PC-9 (cell line): Measurements from ENCODE around the gene SPRR2E. TPM values are rescaled to one million over a fixed set of nuclear protein-coding genes. Genes with fewer than 3 reads are reported as not detected.

Experiments
- BruUV-seq: library from RNA; stranded (reverse); fragments of 400-500 nt; replicated peaks from 2 replicates; lab custom pipeline; 2021; lab: Mats Ljungman, UMichigan
- CTCF ChIA-PET: fragments of 300-600 bp; sonication (Branson Sonifier 250); formaldehyde crosslinking; loops from one replicate; lab custom pipeline; 2022; ENCODE audit warnings: antibody characterized with exemption; lab: Charles Lee
- POLR2A ChIA-PET: fragments of 300-600 bp; sonication (Branson Sonifier 250); formaldehyde crosslinking; loops from one replicate; lab custom pipeline; 2022; ENCODE audit warnings: antibody characterized with exemption; ENCODE audit not compliant: unreplicated experiment; lab: Charles Lee
- DNase-seq, 2 experiments: peaks; one replicate each; pipeline versions ENCODE4 v3.0.0 to v3.0.0-alpha.2; 2015 to 2022; ENCODE audit warnings: mixed read lengths in 1 of 2
- H2AFZ ChIP-seq: fragments of 200-600 bp; sonication (generic); 2 replicates; pipeline ENCODE4 v1.8.1; 2017; ENCODE audit warnings: antibody characterized with exemption
- H3F3A ChIP-seq: fragments of 200-600 bp; sonication (generic); 2 replicates; pipeline ENCODE4 v1.8.1; 2017; ENCODE audit warnings: antibody characterized with exemption, mild to moderate bottlenecking, low read depth; ENCODE audit not compliant: insufficient read depth
- H3K27ac ChIP-seq: fragments of 200-600 bp; sonication (generic); 2 replicates; pipeline ENCODE4 v1.6.1; 2016; ENCODE audit warnings: mixed run types
- H3K27me3 ChIP-seq: fragments of 200-600 bp; sonication (generic); 2 replicates; pipeline ENCODE4 v1.6.1; 2016; ENCODE audit warnings: low read depth, mixed run types; ENCODE audit not compliant: insufficient read depth
- H3K36me3 ChIP-seq: fragments of 200-600 bp; sonication (generic); 2 replicates; pipeline ENCODE4 v1.6.1; 2016; ENCODE audit warnings: low read depth, mixed run types
- H3K4me1 ChIP-seq: fragments of 200-600 bp; sonication (generic); replicated peaks from 2 replicates; pipeline ENCODE4 v1.6.1; 2016; ENCODE audit warnings: mixed run types; ENCODE audit not compliant: insufficient read depth
- H3K4me2 ChIP-seq: fragments of 200-600 bp; sonication (generic); 2 replicates; pipeline ENCODE4 v1.6.1; 2017; ENCODE audit warnings: mixed run types
- H3K4me3 ChIP-seq: fragments of 200-600 bp; sonication (generic); 2 replicates; pipeline ENCODE4 v1.6.1; 2016; ENCODE audit warnings: mixed run types
- H3K79me2 ChIP-seq: fragments of 200-600 bp; sonication (generic); 2 replicates; pipeline ENCODE4 v1.6.1; 2017; ENCODE audit warnings: low read depth, mixed run types
- H3K9me2 ChIP-seq: fragments of 200-600 bp; sonication (generic); 2 replicates; pipeline ENCODE4 v1.8.1; 2017; ENCODE audit warnings: mild to moderate bottlenecking; ENCODE audit not compliant: insufficient read depth
- H3K9me3 ChIP-seq: fragments of 200-600 bp; sonication (generic); 2 replicates; pipeline ENCODE4 v1.8.1; 2016; ENCODE audit warnings: low read depth; ENCODE audit not compliant: insufficient read depth
- H4K20me1 ChIP-seq: fragments of 200-600 bp; sonication (generic); 2 replicates; pipeline ENCODE4 v1.8.1; 2017; ENCODE audit not compliant: insufficient read depth
- CTCF ChIP-seq: fragments of 200-600 bp; sonication (generic); conservative IDR thresholded peaks from 2 replicates; pipeline ENCODE4 v1.6.1; 2017; ENCODE audit warnings: mixed run types, antibody characterized with exemption, mild to moderate bottlenecking, moderate library complexity
- EZH2 ChIP-seq: fragments of 200-600 bp; sonication (generic); IDR thresholded peaks from 2 replicates; pipeline ENCODE4 v1.8.0; 2017; ENCODE audit warnings: antibody characterized with exemption, low read depth
- intact Hi-C: fragments of 100-400 bp; cut with micrococcal nuclease; formaldehyde crosslinking; loops from one replicate; pipeline ENCODE4 v1.10.0; 2022; ENCODE audit not compliant: unreplicated experiment
- total RNA-seq: library from RNA; stranded (reverse); gene quantifications from 2 replicates; pipeline ENCODE4 v1.2.3, GENCODE V29; 2021

SPRR2E gene
- total RNA-seq, 1 experiment from 2014 or later: not detected

- POLR2A ChIA-PET: no interaction called here
- no peaks in the 10 kb centered on the region for H3K4me1 ChIP-seq
- H3K9me3 ChIP-seq: no peaks in the 10 kb centered on the region
- no peaks in the 10 kb centered on the region for H3K9me2 ChIP-seq
- no peaks in the 10 kb centered on the region for H3F3A ChIP-seq
- no peak overlapping the region for H2AFZ ChIP-seq
- H3K4me2 ChIP-seq: no peak overlapping the region
- intact Hi-C loops: no loop called here
- CTCF ChIA-PET: no interaction called here
- no peaks in the 10 kb centered on the region for H4K20me1 ChIP-seq
- no TSS peak for BruUV-seq
- no peak overlapping the region for H3K27ac ChIP-seq
- TF ChIP-seq CTCF (no peak), EZH2 (no peak)
- DNase-seq: no peak
- no peaks in the 10 kb centered on the region for H3K79me2 ChIP-seq
- no peaks in the 10 kb centered on the region for H3K36me3 ChIP-seq
- H3K27me3 ChIP-seq: no peaks in the 10 kb centered on the region
- no peak overlapping the region for H3K4me3 ChIP-seq
These were observed 6.7 kb downstream of the SPRR2E start for GRCh38 chr1:153087652-153088051.

GRCh38 chr1:153081736-153082135 is 12.6 kb downstream of the SPRR2E start:
- Histone ChIP-seq H4K20me1 (no peaks in the 10 kb centered on the region), H3K9me2 (no peaks in the 10 kb centered on the region), H3K9me3 (0 out of 2 replicates have a peak, but pooled peaks cover 6% of the 10 kb centered on the region), H3K27me3 (no peaks in the 10 kb centered on the region), H3K4me2 (no peak overlapping the region), H3K27ac (no peak overlapping the region), H3K4me3 (no peak overlapping the region), H3F3A (no peaks in the 10 kb centered on the region), H3K36me3 (no peaks in the 10 kb centered on the region), H2AFZ (no peak overlapping the region), H3K79me2 (no peaks in the 10 kb centered on the region), H3K4me1 (no peaks in the 10 kb centered on the region)
- DNase-seq: no peak
- ChIA-PET CTCF (no interaction called here), POLR2A (no interaction called here)
- TF ChIP-seq EZH2 (no peak), CTCF (no peak)
- intact Hi-C loops: no loop called here
- BruUV-seq: no TSS peak

- 0 out of 2 replicates have a peak, but pooled peaks cover under 1% of the 10 kb centered on the region for H3K27me3 ChIP-seq
- no peaks in the 10 kb centered on the region for H3K4me1 ChIP-seq
- intact Hi-C loops: no loop called here
- H3K4me3 ChIP-seq: no peak overlapping the region
- no peak overlapping the region for H3K27ac ChIP-seq
- no TSS peak for BruUV-seq
- no peaks in the 10 kb centered on the region for H3K79me2 ChIP-seq
- no peaks in the 10 kb centered on the region for H3K9me2 ChIP-seq
- POLR2A ChIA-PET: no interaction called here
- H3K4me2 ChIP-seq: no peak overlapping the region
- TF ChIP-seq CTCF (no peak), EZH2 (no peak)
- no peak overlapping the region for H2AFZ ChIP-seq
- CTCF ChIA-PET: no interaction called here
- no peaks in the 10 kb centered on the region for H3F3A ChIP-seq
- no peaks in the 10 kb centered on the region for H3K36me3 ChIP-seq
- H4K20me1 ChIP-seq: no peaks in the 10 kb centered on the region
- DNase-seq: no peak
- H3K9me3 ChIP-seq: no peaks in the 10 kb centered on the region
These were observed 21.3 kb downstream of the SPRR2E start for GRCh38 chr1:153072806-153073726.
